PC-9 (cell line): Measurements from ENCODE around the gene FAM168A. TPM values are rescaled to one million over a fixed set of nuclear protein-coding genes. Genes with fewer than 3 reads are reported as not detected.

Experiments
- BruUV-seq: library from RNA; stranded (reverse); fragments of 400-500 nt; replicated peaks from 2 replicates; lab custom pipeline; 2021; lab: Mats Ljungman, UMichigan
- CTCF ChIA-PET: fragments of 300-600 bp; sonication (Branson Sonifier 250); formaldehyde crosslinking; loops from one replicate; lab custom pipeline; 2022; ENCODE audit warnings: antibody characterized with exemption; lab: Charles Lee
- POLR2A ChIA-PET: fragments of 300-600 bp; sonication (Branson Sonifier 250); formaldehyde crosslinking; loops from one replicate; lab custom pipeline; 2022; ENCODE audit warnings: antibody characterized with exemption; ENCODE audit not compliant: unreplicated experiment; lab: Charles Lee
- DNase-seq, 2 experiments: peaks; one replicate each; pipeline versions ENCODE4 v3.0.0 to v3.0.0-alpha.2; 2015 to 2022; ENCODE audit warnings: mixed read lengths in 1 of 2
- H2AFZ ChIP-seq: fragments of 200-600 bp; sonication (generic); 2 replicates; pipeline ENCODE4 v1.8.1; 2017; ENCODE audit warnings: antibody characterized with exemption
- H3F3A ChIP-seq: fragments of 200-600 bp; sonication (generic); 2 replicates; pipeline ENCODE4 v1.8.1; 2017; ENCODE audit warnings: antibody characterized with exemption, mild to moderate bottlenecking, low read depth; ENCODE audit not compliant: insufficient read depth
- H3K27ac ChIP-seq: fragments of 200-600 bp; sonication (generic); 2 replicates; pipeline ENCODE4 v1.6.1; 2016; ENCODE audit warnings: mixed run types
- H3K27me3 ChIP-seq: fragments of 200-600 bp; sonication (generic); 2 replicates; pipeline ENCODE4 v1.6.1; 2016; ENCODE audit warnings: low read depth, mixed run types; ENCODE audit not compliant: insufficient read depth
- H3K36me3 ChIP-seq: fragments of 200-600 bp; sonication (generic); 2 replicates; pipeline ENCODE4 v1.6.1; 2016; ENCODE audit warnings: low read depth, mixed run types
- H3K4me1 ChIP-seq: fragments of 200-600 bp; sonication (generic); replicated peaks from 2 replicates; pipeline ENCODE4 v1.6.1; 2016; ENCODE audit warnings: mixed run types; ENCODE audit not compliant: insufficient read depth
- H3K4me2 ChIP-seq: fragments of 200-600 bp; sonication (generic); 2 replicates; pipeline ENCODE4 v1.6.1; 2017; ENCODE audit warnings: mixed run types
- H3K4me3 ChIP-seq: fragments of 200-600 bp; sonication (generic); 2 replicates; pipeline ENCODE4 v1.6.1; 2016; ENCODE audit warnings: mixed run types
- H3K79me2 ChIP-seq: fragments of 200-600 bp; sonication (generic); 2 replicates; pipeline ENCODE4 v1.6.1; 2017; ENCODE audit warnings: low read depth, mixed run types
- H3K9me2 ChIP-seq: fragments of 200-600 bp; sonication (generic); 2 replicates; pipeline ENCODE4 v1.8.1; 2017; ENCODE audit warnings: mild to moderate bottlenecking; ENCODE audit not compliant: insufficient read depth
- H3K9me3 ChIP-seq: fragments of 200-600 bp; sonication (generic); 2 replicates; pipeline ENCODE4 v1.8.1; 2016; ENCODE audit warnings: low read depth; ENCODE audit not compliant: insufficient read depth
- H4K20me1 ChIP-seq: fragments of 200-600 bp; sonication (generic); 2 replicates; pipeline ENCODE4 v1.8.1; 2017; ENCODE audit not compliant: insufficient read depth
- CTCF ChIP-seq: fragments of 200-600 bp; sonication (generic); conservative IDR thresholded peaks from 2 replicates; pipeline ENCODE4 v1.6.1; 2017; ENCODE audit warnings: mixed run types, antibody characterized with exemption, mild to moderate bottlenecking, moderate library complexity
- EZH2 ChIP-seq: fragments of 200-600 bp; sonication (generic); IDR thresholded peaks from 2 replicates; pipeline ENCODE4 v1.8.0; 2017; ENCODE audit warnings: antibody characterized with exemption, low read depth
- intact Hi-C: fragments of 100-400 bp; cut with micrococcal nuclease; formaldehyde crosslinking; loops from one replicate; pipeline ENCODE4 v1.10.0; 2022; ENCODE audit not compliant: unreplicated experiment
- total RNA-seq: library from RNA; stranded (reverse); gene quantifications from 2 replicates; pipeline ENCODE4 v1.2.3, GENCODE V29; 2021

The FAM168A gene
- total RNA-seq, 1 experiment from 2014 or later = 51.2 TPM

GRCh38 chr11:73428699-73429098 is 169.2 kb downstream of the FAM168A start:
- no peaks in the 10 kb centered on the region for H3K9me3 ChIP-seq
- no peak overlapping the region for H3K4me3 ChIP-seq
- CTCF ChIA-PET = no interaction called here
- H3K4me2 ChIP-seq = no peak overlapping the region
- intact Hi-C loops = no loop called here
- H3K4me1 ChIP-seq = no peaks in the 10 kb centered on the region
- H3K27me3 ChIP-seq = no peaks in the 10 kb centered on the region
- H4K20me1 ChIP-seq = no peaks in the 10 kb centered on the region
- H3K9me2 ChIP-seq = no peaks in the 10 kb centered on the region; the same call in 1 of the 2 replicates
- no TSS peak for BruUV-seq
- H3K36me3 ChIP-seq = no peaks in the 10 kb centered on the region
- no peaks in the 10 kb centered on the region for H3F3A ChIP-seq
- H2AFZ ChIP-seq = no peak overlapping the region
- DNase-seq = no peak
- no peaks in the 10 kb centered on the region for H3K79me2 ChIP-seq
- no peak overlapping the region for H3K27ac ChIP-seq
- TF ChIP-seq CTCF = no peak
- TF ChIP-seq EZH2 = no peak
- POLR2A ChIA-PET = no interaction called here

GRCh38 chr11:73428227-73428626 is 169.7 kb downstream of the FAM168A start:
- Histone ChIP-seq H3K79me2 (no peaks in the 10 kb centered on the region), H3K27ac (no peak overlapping the region), H3K4me2 (no peak overlapping the region), H3K9me2 (no peaks in the 10 kb centered on the region), H3K36me3 (no peaks in the 10 kb centered on the region), H4K20me1 (no peaks in the 10 kb centered on the region), H3K4me1 (no peaks in the 10 kb centered on the region), H3K4me3 (no peak overlapping the region), H2AFZ (no peak overlapping the region), H3F3A (no peaks in the 10 kb centered on the region), H3K27me3 (no peaks in the 10 kb centered on the region), H3K9me3 (no peaks in the 10 kb centered on the region)
- intact Hi-C loops = no loop called here
- POLR2A ChIA-PET = no interaction called here
- no peak for DNase-seq
- BruUV-seq = no TSS peak
- CTCF ChIA-PET = no interaction called here
- TF ChIP-seq EZH2 (no peak), CTCF (no peak)

GRCh38 chr11:73426219-73426850 is 171.6 kb downstream of the FAM168A start:
- ChIA-PET CTCF (no interaction called here), POLR2A (no interaction called here)
- H3K27me3 ChIP-seq = no peaks in the 10 kb centered on the region
- H3K4me3 ChIP-seq = no peak overlapping the region
- TF ChIP-seq EZH2 (no peak), CTCF (no peak)
- no peaks in the 10 kb centered on the region for H3K36me3 ChIP-seq
- no peak overlapping the region for H3K27ac ChIP-seq
- no peaks in the 10 kb centered on the region for H3K9me3 ChIP-seq
- no TSS peak for BruUV-seq
- no peaks in the 10 kb centered on the region for H4K20me1 ChIP-seq
- no peak overlapping the region for H3K4me2 ChIP-seq
- no peak for DNase-seq
- H3K79me2 ChIP-seq = no peaks in the 10 kb centered on the region
- no peaks in the 10 kb centered on the region for H3F3A ChIP-seq
- no peaks in the 10 kb centered on the region for H3K4me1 ChIP-seq
- H2AFZ ChIP-seq = no peak overlapping the region
- H3K9me2 ChIP-seq = no peaks in the 10 kb centered on the region
- intact Hi-C loops = no loop called here
